Fibroblast of lung (primary cell): ENCODE results near the gene PRKCD.

ENCODE experiments used
- EZH2 ChIP-seq: IDR thresholded peaks from 2 replicates; pipeline ENCODE4 v1.5.1; 2012; ENCODE audit warnings: low read length, control low read depth, mild to moderate bottlenecking; ENCODE audit errors: missing control alignments
- TF ChIP-seq, protein P1 (sequence below), 2 donors: IDR thresholded peaks in 1 of 2; conservative IDR thresholded peaks in 1 of 2; 1 replicate in 1 of 2; 2 replicates in 1 of 2; pipeline ENCODE4 v1.5.1; 2011 to 2012; ENCODE audit warnings: low read length in 2 of 2, control low read depth in 1 of 2, inconsistent platforms in 1 of 2, low read depth in 1 of 2, mild to moderate bottlenecking in 1 of 2

DNA sequence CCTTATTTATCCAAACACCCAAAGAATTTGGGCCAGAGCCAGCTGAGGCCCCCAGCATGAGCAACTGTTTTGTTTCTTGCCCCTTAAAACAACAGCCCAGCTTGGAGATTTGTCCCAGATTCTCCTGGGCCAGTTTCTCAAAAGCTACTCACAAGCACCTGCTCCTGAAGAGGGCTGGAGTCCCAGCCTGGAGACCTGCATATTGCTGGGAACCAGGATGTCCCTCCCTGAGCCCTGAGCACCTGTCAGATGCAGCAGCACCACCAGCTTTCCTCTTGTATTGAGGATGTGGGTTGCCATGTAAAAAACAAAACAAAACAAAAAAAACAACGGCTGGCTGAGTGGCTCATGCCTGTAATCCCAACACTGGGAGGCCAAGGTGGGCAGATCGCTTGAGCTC lies 23.8 kb upstream of the PRKCD start:
- TF ChIP-seq, protein P1, sequence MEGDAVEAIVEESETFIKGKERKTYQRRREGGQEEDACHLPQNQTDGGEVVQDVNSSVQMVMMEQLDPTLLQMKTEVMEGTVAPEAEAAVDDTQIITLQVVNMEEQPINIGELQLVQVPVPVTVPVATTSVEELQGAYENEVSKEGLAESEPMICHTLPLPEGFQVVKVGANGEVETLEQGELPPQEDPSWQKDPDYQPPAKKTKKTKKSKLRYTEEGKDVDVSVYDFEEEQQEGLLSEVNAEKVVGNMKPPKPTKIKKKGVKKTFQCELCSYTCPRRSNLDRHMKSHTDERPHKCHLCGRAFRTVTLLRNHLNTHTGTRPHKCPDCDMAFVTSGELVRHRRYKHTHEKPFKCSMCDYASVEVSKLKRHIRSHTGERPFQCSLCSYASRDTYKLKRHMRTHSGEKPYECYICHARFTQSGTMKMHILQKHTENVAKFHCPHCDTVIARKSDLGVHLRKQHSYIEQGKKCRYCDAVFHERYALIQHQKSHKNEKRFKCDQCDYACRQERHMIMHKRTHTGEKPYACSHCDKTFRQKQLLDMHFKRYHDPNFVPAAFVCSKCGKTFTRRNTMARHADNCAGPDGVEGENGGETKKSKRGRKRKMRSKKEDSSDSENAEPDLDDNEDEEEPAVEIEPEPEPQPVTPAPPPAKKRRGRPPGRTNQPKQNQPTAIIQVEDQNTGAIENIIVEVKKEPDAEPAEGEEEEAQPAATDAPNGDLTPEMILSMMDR (conservative IDR thresholded peaks at IDR 0.05 in 1 of 2, IDR thresholded peaks at IDR 0.05 in 1 of 2; ENCODE audit: low read depth in 1 of 2, low read length in 2 of 2): no peak
- no peak for TF ChIP-seq EZH2
